ENCODE measurements around the gene ONECUT3.
A peak's percentile ranks its signal among the peaks of the same experiment; 100 is the strongest.
"Not testable (repeated sequence)": the region's sequence is repeated elsewhere in the genome, so short reads cannot be mapped to it uniquely, and the experiment has no call there.

The ONECUT3 gene

DNA sequence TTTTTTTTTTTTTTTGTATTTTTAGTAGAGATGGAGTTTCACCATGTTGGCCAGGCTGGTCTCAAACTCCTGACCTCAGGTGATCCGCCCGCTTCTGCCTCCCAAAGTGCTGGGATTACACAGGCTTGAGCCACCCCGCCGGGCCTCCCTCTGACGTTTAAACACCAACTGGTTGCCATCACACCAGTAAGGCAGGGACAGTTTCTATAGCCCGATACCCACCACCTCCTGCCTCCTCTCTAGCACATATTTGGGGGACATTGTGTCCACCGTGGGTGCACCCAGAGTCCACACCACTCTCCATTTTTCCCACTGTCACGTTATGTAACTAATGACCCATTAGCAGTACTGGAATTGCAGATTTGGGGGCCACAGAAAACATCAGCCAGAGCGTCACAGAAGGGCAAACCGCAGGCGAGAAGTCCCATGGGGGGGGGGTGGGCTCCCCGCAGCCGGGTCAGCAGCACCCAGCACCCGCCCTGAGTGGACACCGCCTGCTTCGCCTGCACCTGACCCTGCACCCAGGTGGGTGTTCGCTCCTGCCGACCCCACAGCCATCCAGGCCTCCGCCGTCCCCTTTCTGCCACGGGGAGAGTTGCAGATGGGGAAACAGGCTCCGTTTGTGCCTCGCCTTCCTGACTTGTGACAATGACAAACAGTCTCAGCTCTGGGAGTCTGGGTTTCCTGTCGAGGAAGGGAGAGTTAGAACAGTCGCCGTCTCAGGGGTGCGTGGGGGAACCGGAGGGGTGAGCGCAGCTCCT, 3.6 kb downstream of the ONECUT3 start:
- no peak for DNase-seq

DNA sequence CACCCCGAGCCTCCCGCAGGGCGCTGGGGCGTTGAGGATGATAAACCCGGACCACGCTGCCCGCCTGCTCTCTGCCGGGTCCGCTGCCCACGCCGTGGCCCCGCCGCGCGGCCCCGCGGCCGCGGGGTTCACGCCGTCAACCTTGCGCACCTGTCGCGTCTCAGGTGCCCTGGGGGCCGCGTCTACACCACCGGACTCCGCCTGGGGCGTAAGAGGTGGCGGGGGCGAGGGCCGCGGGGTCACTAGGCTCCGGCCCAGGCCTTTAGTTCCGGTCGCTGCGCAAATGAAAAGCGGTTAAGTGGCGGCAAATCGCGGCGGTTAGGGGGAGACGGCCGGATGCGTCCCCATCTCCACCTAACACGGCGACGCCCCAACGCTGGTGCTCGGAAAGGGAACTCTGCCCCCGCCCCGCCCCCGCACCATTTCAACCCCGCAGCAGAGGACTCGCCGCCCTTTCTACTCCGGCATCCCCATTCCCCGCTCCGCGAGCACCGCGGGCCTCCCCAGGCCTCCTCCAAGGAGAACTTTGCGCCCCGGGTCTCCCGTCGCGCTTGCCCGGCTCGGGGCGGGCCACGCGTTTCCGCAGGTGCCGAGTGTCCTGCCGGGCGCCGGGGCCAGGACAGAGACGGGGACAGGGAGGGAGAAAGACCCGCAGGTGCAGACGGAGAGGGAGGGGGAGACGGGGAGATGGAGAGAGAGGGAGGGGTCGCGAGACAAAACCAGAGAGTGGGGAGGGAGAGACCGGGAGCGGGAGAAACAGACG, 4.3 kb downstream of the ONECUT3 start:
- no peak for DNase-seq

DNA sequence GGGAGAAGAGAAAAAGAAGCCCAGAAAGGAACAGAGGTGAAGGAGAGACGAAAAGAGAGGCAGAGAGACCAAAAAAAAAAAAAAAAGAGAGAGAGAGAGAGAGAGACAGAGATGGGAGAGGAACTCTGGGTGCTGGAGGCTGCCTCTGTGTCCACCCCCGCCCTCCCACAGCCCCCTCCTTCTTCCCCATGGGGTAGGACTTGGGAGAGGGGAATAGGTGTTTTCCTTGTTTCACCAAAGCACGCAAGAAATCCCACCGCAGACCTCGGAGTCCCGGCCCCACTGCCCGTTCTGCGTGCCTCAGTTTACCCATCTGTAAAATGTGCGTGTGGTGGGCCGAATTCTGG, 4.9 kb downstream of the ONECUT3 start:
- DNase-seq, result no peak

DNA sequence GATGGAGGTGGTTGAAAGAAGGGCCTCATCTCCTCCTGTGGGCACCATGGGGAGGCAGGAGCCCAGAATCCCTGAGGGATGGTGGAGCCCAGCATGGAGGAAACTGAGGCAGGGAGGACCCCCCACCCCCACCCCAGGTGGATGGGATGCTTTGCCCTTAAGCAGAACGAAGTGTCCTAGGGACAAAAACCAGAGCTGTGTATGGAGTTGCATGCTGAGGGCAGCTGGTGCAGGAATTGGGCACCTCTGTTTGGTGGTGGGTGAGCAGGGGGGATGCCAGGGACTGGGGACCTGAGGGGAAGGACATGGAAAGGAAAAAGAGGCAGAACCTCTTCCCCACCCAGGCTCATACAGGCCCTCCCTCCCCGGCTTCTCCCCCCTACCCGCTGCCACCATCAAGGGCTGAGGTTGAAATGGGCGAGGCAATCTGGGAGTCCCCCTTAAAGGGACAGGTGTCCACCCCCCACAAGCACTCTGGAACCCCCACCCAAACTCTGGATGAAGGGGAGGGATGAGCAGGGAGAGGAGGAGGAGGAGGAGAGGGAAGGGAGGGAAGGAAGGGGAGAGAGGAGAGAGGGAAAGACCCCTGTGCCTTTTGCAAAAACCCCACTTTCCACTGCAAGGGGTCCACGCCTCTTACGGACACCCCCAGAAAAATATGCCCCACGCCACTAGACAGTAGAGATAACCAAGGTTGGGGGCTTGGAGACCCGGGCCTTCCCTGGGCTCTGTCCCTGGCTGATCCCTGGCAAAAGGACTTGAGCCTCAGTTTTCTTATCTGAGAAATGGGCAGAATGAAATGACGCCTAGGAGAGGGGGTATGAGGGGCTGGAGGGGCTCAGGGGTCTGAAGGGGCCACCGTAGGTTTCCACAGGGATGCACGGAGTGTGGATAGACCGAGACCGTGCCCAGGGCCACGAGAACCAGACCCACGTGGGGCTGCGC, 5.9 kb downstream of the ONECUT3 start:
- DNase-seq, result no peak

DNA sequence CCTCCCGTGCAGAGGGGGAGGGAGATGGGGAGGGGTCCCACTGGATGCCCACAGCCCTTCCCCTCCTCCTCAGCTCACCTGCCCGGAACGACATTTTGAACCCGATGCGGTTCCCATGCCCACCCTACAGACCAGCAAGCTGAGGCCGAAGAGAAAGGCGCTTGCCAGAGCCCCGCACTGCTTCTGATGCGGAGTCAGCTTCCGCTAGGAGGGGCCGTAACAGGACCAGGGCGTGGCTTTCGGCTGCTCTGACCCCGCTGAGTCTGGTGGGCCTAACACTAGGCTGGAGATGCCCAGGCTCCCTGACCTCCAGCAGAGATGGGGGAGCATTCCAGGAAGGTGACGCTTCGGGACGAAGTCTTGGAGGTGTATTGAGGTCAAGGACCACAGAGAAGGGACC, 6.7 kb downstream of the ONECUT3 start:
- DNase-seq, result no peak

DNA sequence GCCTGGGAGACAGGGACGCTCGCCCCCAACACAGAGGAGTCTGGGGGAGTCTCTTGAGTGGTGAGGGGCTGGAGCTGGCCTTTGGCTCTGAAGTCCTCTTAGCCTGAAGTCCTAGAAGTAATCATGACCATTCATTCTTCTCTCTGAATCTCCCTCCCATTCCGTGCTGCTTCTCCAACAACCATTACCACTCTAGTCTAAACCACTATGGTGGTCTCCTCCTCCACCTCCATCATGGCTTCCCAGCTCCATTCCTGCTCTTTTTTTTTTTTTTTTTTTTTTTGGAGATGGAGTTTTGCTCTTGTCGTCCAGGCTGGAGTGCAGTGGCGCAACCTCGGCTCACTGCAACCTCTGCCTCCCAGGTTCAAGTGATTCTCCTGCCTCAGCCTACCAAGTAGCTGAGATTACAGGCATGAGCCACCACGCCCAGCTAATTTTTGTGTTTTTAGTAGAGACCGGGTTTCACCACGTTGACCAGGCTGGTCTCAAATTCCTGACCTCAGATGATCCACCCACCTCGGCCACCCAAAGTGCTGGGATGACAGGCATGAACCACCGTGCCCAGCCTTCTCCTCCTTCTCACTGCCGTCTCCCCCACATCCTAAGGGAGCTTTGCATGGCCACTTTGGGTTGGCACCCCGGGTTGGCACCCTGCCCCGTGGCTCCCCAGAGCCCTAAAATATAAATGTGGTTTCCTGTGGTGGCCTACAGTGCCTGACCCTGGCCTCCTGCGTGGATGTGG, 7.7 kb downstream of the ONECUT3 start:
- DNase-seq, result not testable (repeated sequence)

DNA sequence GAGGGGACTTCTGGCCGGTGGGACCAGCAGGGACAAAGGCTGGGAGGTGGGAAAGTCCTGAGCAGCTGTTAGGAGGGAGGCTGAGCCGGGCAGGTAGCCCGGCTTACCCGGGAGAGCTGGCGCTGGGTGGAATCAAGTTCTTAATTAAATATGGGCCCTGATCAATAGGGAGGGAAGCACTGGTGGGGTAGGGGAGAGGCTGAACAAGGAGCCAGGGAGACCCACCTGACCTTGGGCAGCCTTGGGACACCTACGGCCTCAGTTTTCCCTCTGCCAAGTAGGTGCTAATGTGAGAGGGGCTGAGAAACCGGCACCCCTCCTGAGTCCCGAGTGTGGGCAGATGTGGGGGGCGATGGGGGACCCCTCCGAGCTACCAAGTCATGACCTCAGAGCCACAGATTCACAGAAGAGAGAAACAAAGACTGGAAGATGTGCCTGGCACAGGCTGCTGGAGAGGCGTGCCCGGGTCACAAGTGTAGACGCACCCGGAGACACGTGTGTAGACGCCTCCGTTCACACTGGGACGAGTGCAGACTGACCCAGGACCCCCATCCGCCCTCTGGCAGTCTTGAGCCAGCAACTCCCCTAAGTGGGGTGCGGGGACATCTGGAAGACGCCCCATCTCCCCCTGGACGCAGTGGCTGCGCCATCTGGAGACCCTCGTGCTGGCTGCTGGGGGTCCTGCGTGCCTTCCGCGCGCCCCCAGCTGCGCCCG, 8.4 kb downstream of the ONECUT3 start:
- DNase-seq, result no peak

DNA sequence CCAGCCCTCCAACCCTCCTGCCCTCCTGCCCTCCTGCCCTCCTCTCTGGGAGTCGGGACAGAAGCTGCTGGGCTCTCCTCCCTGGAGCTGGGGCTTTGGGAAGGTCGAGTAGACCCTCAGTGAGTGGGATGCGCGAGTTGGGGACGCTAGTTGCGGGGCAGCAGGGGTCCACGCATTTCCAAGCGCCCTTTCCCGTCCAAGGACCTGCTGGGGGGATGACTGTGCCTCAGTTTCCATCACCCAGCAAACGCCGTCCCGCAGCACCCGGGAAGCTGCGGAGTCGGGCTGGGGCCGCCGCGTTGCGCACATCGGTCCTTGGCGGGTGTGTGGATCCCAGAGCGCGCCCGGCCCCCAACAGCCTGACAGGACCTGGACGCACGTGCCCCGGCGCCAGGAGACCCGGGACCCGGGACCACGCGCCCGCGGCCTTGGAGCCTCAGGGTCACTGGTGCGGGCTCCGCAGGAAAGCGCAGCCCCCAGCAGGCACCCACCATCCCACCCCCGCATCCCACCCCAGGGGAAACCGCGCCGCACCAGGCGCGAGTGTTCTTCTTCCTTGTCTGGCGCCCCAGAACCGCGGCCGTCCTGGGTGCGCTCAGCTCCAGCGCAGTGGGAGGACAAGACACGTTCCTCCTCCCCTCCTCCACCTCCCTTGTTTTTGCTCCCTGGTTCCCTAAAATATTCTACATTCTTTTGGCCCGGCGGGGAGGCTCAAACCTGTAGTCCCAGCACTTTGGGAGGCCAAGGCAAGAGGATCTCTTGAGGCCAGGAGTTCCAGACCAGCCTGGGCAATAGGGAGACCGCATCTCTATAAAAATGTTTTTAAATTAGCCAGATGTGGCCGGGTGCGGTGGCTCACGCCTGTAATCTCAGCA, 9.2 kb downstream of the ONECUT3 start:
- DNase-seq, result no peak

DNA sequence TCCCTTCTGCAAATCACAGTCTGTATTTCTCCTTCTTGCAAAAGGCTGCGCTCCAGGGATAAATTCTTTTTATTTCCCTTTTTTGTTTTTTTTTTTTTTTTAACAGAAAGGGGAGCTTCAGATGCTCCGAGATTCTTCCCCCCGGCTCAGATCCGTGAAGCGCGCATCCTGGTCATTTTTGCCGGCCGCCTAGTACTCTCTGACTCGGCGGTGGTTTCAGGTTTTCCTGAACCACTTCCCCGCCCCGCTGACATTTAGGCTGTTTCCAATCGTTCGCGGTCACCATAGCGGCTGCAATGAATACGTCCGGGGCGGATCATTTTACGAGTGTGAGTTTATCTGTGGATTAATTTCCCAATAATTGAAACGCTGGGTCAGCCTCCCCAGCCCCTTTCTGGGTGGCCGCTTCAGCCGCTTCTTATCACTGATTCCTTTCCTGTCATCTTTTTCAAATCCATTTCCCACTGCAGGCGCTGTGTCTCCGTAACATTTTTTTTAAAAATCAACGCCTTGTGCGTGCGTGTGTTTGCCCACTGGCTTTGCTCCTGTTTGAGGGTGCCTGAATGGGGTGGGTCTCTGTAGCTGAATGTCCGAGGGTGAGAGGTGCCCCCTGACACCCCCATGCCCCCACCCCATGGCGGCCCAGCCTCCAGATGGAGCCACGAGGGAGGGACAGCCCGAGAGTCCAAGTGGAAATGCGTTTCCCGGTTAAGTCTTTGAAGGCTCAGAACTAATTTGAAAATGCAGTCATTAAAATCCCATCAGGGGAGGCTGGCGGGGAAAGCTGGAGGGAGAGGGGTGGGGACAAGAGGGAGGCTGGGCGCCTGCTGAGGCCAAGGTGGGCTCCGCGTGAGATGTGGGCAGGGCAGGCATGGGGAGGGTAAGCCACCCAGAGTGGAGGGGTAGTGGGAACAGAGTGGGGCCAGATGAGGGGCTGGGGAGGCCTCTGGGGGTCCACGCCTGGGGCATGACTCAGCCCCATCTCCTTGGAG, 10.6 kb downstream of the ONECUT3 start:
- DNase-seq, result no peak

DNA sequence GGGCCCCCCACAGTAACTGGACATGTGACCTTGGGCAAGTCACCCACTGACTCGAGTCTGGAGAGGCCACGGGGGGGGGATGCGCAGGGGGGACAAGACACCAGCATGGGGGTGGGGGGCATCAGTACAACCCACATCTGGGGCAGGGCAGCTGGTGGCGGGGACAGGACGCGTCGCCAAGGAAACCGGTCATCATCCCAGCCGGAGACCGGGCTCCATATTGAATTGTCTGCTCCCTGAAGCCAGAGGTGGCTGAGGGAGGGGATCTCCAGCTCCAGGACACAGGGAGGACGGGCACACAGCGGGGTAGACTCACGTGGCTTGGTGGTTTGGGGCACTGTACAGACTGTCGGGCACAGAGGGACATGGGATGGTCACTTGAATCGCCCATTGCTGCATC, 11.4 kb downstream of the ONECUT3 start:
- DNase-seq, result no peak

DNA sequence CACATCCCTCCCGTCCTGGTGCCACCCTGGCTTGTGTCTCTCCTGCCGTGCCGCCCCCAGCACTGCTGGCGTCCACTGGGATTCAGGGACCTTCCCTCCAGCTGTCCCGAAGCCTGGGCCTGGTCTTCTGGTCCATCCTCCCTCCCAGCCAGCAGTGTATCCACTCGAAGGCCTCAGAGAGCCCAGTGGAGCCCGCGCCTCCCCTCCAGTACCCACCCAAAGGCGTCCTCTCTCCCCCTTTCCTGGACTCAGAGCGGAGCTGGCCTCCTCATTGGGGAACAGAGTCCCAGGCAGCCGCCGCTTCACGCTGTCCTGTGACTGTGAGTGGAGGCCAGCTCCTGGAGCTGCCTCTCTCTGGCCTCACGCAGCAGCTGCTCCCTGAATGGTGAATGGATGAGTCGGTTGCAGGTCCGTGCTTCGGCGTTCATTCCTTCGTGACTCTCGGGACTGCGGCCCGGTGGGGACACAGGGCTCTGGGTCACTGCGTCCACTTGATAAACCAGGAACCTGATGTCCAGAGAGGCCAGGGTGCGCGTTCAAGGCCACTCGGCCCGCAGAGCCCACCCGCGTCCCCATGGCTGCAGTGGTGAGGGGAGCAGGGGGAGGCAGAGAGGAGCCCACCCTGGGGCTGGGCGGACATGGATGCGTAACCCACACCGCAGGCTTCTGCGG, 12.1 kb downstream of the ONECUT3 start:
- no peak for DNase-seq

DNA sequence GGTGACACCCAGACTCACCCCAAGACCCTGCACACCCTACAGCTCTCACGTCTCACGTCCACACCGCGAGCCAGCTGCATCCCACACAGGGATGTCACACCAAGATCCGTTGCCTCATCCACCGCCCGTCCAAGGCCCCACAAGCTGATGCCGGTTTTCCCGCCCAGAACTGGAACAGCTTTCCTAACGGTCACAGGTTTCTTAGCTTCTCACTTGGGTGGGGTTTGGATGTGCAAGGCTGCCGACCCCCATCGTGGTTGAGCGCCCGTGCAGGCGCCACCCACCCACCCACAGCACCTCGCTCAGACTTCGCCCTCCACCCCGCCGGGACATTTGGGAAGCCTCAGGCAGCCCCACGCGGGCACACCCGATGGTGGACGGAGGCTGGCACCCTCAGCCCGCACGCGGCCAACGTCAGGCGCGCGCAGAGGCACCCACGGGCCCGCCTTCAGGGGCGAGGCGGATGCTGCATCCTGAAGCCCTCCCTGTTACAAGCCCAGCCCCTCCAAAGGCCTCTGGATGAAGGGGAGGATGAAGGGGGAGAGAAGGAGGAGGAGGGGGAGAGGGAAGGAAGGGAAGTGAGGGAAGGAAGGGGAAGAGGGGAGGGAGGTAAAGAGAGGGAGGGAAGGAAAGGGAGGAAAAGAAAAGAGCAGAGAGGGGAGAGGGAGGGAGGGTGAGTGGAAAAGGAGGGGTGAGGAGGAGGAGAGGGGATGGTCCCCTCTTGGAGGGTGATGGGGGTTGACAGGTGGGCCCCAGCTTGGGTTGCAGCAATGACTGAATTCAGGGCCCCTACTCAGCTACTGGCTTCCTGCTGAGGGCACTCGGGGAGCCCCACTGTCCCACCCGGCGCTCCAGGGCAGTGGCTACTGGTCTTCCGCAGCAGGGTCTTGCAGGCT, 12.8 kb downstream of the ONECUT3 start:
- no peak for DNase-seq

DNA sequence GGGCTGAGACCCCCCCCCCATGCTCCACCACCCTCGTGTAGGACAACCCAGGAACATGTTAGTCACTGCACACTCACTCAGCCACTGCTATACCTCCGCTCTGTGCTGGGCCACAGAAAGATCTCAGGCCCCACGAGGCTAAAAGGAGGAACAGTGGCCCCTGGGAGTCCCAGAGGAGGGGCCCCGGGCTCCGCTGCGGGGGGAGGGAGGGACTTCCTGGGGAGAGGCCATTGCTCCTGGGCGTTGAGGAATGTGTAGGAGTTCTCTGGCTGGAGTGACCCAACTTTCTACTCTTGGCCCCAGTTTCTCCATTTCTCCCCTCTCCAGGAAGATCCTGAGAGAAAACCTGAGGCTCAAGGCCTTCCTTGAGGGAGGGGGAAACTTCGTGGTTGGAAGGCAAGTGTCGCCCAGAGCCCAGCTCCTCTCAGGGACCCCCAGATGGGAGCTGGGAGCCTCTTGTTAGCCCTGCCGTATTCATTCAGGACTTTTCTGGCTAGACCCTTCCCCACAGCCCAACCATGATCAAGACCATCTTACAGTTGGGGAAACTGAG, 13.6 kb downstream of the ONECUT3 start:
- no peak for DNase-seq

DNA sequence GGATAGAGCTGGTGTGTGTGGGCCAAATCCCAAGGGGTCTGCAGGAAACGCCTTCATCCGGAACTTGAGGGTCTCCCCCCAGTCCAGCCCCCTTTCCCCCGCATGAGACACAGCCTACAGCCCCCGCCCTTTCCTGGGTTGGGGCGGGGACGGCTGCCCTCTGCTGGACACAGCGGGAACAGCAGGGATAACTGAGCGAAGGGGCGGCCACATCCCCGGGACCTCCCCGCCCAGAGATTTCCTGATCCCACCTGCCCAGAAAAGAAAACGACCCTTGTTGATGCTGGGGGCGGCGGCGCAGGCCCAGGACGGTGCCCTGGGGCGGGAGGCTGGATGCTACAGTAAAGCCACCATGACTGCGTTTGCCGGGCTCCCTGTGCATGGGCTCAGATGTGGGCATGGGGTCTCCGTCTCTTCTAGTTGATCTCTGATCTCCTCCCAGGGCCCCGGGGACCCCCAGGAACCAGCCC, 14.2 kb downstream of the ONECUT3 start:
- DNase-seq, result peak; percentile 19

DNA sequence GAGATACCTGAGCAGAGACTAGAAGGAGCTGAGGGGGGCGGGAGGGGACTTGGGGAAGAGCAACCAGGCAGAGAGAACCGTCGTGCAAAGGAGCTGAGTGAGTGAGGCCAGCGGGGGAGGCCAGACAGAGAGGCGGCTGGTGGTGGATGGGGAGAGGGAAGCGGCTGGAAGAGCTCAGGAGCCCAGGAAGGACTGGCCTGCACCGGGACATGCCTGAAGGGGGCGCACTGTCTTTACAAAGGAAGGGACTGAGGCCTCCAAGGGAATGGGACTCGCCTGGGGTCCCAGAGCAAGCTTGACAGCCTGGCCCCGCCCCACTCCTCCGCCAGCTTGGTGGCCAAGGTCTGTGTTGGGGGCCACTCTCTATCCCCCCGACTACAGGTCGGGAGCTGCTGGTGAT, 14.9 kb downstream of the ONECUT3 start:
- DNase-seq, result no peak

DNA sequence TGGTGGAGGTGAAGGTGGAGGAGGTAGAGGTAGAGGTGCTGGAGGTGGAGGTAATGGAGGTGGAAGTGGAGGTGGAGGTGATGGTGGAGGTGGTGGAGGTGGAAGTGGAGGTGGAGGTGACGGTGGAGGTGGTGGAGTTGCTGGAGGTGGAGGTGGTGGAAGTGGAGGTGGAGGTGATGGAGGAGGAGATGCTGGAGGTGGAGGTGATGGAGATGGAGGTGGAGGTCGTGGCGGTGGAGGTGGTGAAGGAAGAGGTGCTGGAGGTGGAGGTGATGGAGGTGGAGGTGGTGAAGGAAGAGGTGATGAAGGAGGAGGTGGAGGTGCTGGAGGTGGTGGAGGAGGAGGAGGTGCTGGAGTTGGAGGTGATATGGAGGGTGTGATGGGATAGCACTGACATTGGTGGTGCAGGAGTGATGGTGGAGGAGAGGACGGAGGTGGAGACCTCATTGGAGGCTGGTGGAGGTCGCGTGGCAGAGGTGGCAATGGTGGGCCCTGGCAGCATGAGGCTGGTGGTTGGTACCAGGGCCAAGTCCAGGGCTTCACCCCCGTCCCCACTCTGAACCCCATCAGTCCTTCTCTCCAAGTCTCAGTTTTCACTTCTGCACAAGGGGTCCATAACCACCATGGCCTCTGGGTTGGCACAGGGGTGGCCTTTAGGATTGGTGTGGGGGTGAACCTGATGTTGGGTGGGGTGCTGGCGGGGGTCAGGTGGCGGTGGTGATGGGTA, 15.8 kb downstream of the ONECUT3 start:
- DNase-seq, result no peak

DNA sequence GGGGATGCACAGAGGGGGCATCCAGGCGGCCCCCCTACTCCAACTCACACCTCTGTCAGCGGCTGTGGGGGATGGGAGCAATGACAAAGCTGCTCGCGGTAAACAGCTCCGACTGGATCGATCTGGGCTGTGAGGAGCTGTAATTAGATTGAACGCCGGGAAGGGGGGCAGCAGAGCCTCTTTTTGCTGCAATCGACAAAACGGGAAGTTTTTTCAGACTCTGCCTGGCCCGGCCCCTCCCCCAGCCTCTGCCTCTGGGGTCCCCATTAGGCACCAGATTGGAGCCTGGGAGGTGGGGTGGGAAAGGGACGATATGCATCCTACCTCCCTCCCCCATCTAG, 16.3 kb downstream of the ONECUT3 start:
- DNase-seq, result no peak

Measured in NCI-H1105 treated with DMSO at 0.1 percent for 48 hours (cell line).